CD4-positive, alpha-beta T cell (primary cell): Measurements from ENCODE around the gene MBTPS1. TPM values are rescaled to one million over a fixed set of nuclear protein-coding genes. Genes with fewer than 3 reads are reported as not detected.

Source experiments
- ATAC-seq: fragments of 200-7000 bp; cut with Tn5 transposase; one replicate; pipeline ENCODE4 v1.10.0; 2022; ENCODE audit warnings: mild to moderate bottlenecking; ENCODE audit not compliant: poor library complexity
- CTCF ChIA-PET: fragments of 350-600 bp; sonication (Branson Sonifier 250); formaldehyde crosslinking; loops from one replicate; lab custom pipeline; 2021; ENCODE audit warnings: antibody characterized with exemption, inconsistent platforms; lab: Charles Lee
- POLR2A ChIA-PET: fragments of 350-600 bp; sonication (Branson Sonifier 250); formaldehyde crosslinking; loops from one replicate; lab custom pipeline; 2021; ENCODE audit warnings: antibody characterized with exemption, inconsistent platforms; lab: Charles Lee
- DNase-seq, 14 experiments: peaks; one replicate each; pipeline ENCODE4 v3.0.0-alpha.2; 2013 to 2020; ENCODE audit warnings: mixed read lengths in 2 of 14
- H3K27ac ChIP-seq, 2 donors: one replicate each; pipeline versions ENCODE4 v1.5.1 to v1.7.0; 2013; ENCODE audit warnings: low read length in 2 of 2, low read depth in 1 of 2, mild to moderate bottlenecking in 1 of 2
- H3K27me3 ChIP-seq, 2 experiments: 1 replicate in 1 of 2; 2 replicates in 1 of 2; pipeline versions ENCODE4 v1.6.1 to v1.7.0; 2013; ENCODE audit warnings: low read length in 2 of 2, control low read depth in 1 of 2, mild to moderate bottlenecking in 1 of 2, moderate library complexity in 1 of 2; ENCODE audit not compliant: insufficient read depth in 2 of 2, control insufficient read depth in 1 of 2
- H3K36me3 ChIP-seq: one replicate; pipeline ENCODE4 v1.6.1; 2013; ENCODE audit warnings: low read length, control low read depth; ENCODE audit not compliant: insufficient read depth
- H3K4me1 ChIP-seq: one replicate; pipeline ENCODE4 v1.6.1; 2013; ENCODE audit warnings: low read length, control low read depth; ENCODE audit not compliant: insufficient read depth
- H3K4me3 ChIP-seq: one replicate; pipeline ENCODE4 v1.5.1; 2013; ENCODE audit warnings: mild to moderate bottlenecking, low read length, moderate library complexity
- H3K9me3 ChIP-seq, 2 experiments: 1 replicate in 1 of 2; 2 replicates in 1 of 2; pipeline versions ENCODE4 v1.6.1 to v1.7.0; 2013; ENCODE audit warnings: low read length in 2 of 2, mild to moderate bottlenecking in 2 of 2, control low read depth in 1 of 2, moderate library complexity in 1 of 2; ENCODE audit not compliant: control insufficient read depth in 1 of 2, insufficient read depth in 1 of 2
- H3K27ac Mint-ChIP-seq: one replicate; pipeline ENCODE4 v1.8.0; 2020; ENCODE audit warnings: mixed read lengths
- H3K27me3 Mint-ChIP-seq: one replicate; pipeline ENCODE4 v1.8.0; 2021; ENCODE audit warnings: mixed read lengths
- H3K36me3 Mint-ChIP-seq: one replicate; pipeline ENCODE4 v1.8.0; 2021; ENCODE audit warnings: low read depth, mixed read lengths
- H3K4me1 Mint-ChIP-seq: one replicate; pipeline ENCODE4 v1.8.0; 2021; ENCODE audit warnings: low read depth, mixed read lengths
- H3K4me3 Mint-ChIP-seq: one replicate; pipeline ENCODE4 v1.8.0; 2020; ENCODE audit warnings: mild to moderate bottlenecking, mixed read lengths
- H3K9me3 Mint-ChIP-seq: one replicate; pipeline ENCODE4 v1.8.0; 2020; ENCODE audit warnings: mixed read lengths
- intact Hi-C, 2 experiments: fragments of 100-400 bp; cut with DNase I in 1 of 2; cut with micrococcal nuclease in 1 of 2; formaldehyde crosslinking; loops; one replicate each; pipeline versions ENCODE4 v1.15.1 to v1.9.0; 2023 to 2025; cut with DNase I, micrococcal nuclease
- total RNA-seq, 174 experiments: library from RNA in 2 of 174; stranded (reverse) in 2 of 174; gene quantifications; one replicate each; pipeline ENCODE4 v1.2.3 and lab custom pipeline; 2021 to 2026
- TF ChIP-seq, protein P1 (sequence below): fragments of 200-600 bp; IDR thresholded peaks from one replicate; pipeline ENCODE4 v1.8.0; 2022; ENCODE audit warnings: antibody characterized with exemption, mild to moderate bottlenecking

Gene MBTPS1
- total RNA-seq, 2 experiments from 2014 or later: 121 to 122 TPM

DNA sequence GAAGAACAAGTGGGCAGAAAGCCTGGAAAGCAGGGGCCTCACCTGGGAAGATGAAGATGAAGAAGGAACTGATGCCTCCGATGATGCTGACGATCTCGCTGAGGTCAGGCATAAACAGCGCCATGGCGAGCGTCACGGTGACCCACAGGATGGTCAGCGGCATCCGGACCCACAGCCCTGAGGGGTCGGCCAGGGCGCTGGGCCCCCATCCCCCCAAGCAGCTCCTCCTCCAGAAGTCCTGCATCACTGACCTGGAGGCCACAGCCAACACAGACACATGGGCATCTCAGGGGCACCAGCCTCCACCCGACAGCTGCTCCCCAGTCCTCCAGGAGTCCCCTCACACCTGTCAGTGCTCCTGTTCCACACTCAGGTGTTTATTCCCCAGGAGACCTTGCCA, 100.3 kb downstream of the MBTPS1 start:
- ATAC-seq: no peak
- DNase-seq: no peak
- Histone ChIP-seq H3K4me1 (peaks cover 8% of the 10 kb centered on the region), H3K27ac (no peak overlapping the region), H3K27me3 (no peaks in the 10 kb centered on the region), H3K4me3 (no peak overlapping the region), H3K36me3 (no peaks in the 10 kb centered on the region), H3K9me3 (peaks cover 6 to 35% of the 10 kb centered on the region in 2 experiments)
- H3K36me3 Mint-ChIP-seq: no peaks in the 10 kb centered on the region
- CTCF ChIA-PET: no interaction called here
- peaks cover 8% of the 10 kb centered on the region for H3K9me3 Mint-ChIP-seq
- H3K27me3 Mint-ChIP-seq: peaks cover 3% of the 10 kb centered on the region
- POLR2A ChIA-PET: no interaction called here
- intact Hi-C loops: no loop called here
- no peak overlapping the region for H3K27ac Mint-ChIP-seq
- H3K4me3 Mint-ChIP-seq: no peak overlapping the region
- H3K4me1 Mint-ChIP-seq: peaks cover 13% of the 10 kb centered on the region
- TF ChIP-seq, protein P1, sequence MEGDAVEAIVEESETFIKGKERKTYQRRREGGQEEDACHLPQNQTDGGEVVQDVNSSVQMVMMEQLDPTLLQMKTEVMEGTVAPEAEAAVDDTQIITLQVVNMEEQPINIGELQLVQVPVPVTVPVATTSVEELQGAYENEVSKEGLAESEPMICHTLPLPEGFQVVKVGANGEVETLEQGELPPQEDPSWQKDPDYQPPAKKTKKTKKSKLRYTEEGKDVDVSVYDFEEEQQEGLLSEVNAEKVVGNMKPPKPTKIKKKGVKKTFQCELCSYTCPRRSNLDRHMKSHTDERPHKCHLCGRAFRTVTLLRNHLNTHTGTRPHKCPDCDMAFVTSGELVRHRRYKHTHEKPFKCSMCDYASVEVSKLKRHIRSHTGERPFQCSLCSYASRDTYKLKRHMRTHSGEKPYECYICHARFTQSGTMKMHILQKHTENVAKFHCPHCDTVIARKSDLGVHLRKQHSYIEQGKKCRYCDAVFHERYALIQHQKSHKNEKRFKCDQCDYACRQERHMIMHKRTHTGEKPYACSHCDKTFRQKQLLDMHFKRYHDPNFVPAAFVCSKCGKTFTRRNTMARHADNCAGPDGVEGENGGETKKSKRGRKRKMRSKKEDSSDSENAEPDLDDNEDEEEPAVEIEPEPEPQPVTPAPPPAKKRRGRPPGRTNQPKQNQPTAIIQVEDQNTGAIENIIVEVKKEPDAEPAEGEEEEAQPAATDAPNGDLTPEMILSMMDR: no peak

DNA sequence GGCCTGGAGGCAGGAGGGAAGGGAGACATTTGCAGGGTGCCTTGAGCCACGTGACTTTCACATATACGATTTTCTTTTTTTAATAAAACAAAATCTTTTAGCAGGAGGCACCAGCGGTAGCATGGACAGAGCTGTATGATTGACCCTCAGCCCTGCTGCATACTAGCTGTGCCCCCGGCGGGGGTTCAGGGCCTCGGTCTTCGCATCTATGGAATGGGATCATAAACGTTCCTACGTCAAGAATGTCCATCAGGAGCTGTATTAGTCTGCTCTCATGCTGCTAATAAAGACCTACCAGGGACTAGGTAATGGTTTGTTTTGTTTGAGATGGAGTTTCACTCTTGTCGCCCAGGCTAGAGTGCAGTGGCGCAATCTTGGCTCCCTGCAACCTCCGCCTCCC, 101.3 kb downstream of the MBTPS1 start:
- POLR2A ChIA-PET: no interaction called here

DNA sequence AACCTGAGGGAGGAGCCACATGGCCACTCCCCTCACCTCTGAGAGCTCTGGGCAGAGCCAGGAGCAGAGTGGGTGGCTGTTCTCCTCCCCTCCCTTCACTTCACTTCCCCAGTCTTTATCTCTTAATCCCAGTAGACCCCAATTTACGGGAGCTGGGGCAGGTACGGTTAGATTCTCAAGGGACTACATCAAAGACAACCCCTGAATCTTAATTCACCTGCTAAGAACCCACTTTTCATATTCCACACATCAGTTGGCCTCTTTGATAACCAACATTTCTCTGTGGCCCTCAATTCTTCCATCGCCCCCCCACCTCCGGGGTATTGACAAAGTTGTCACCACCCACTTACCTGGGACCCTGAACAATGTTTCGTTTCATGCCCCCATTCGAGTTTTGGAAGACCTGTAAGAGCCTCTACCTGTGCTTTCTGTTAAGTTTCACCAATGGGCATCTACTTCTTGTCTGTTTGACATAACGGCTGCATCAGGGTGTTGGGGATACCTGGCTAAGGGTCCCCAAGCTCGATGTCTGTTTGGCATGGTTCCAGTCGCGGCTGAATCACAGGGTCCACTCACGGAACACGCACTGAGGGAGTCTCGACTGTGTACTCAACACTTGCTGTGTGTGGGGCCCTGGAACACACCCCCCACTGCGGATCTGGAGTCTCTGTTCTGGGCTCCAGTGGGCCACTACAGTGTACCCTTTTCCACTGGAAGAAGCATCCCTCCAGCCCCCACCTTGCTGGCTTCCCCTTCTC, 102.0 kb downstream of the MBTPS1 start:
- TF ChIP-seq, protein P1: no peak
- ChIA-PET POLR2A (no interaction called here), CTCF (no interaction called here)
- Mint-ChIP-seq H3K9me3 (peaks cover 3% of the 10 kb centered on the region), H3K4me1 (peaks cover 13% of the 10 kb centered on the region), H3K36me3 (no peaks in the 10 kb centered on the region), H3K27ac (no peak overlapping the region), H3K4me3 (no peak overlapping the region), H3K27me3 (no peaks in the 10 kb centered on the region)
- intact Hi-C loops: no loop called here
- Histone ChIP-seq H3K9me3 (peaks cover 0 to 17% of the 10 kb centered on the region in 2 experiments), H3K4me3 (no peak overlapping the region), H3K36me3 (no peaks in the 10 kb centered on the region), H3K27me3 (no peaks in the 10 kb centered on the region), H3K4me1 (peaks cover 8% of the 10 kb centered on the region), H3K27ac (no peak overlapping the region)
- no peak for ATAC-seq
- no peak for DNase-seq

More for the DNA sequence above, 101.3 kb downstream of the MBTPS1 start:
- Mint-ChIP-seq H3K4me1 (peaks cover 13% of the 10 kb centered on the region), H3K4me3 (no peak overlapping the region), H3K27me3 (no peaks in the 10 kb centered on the region), H3K9me3 (peaks cover 3% of the 10 kb centered on the region), H3K36me3 (no peaks in the 10 kb centered on the region), H3K27ac (no peak overlapping the region)
- Histone ChIP-seq H3K27me3 (no peaks in the 10 kb centered on the region), H3K36me3 (no peaks in the 10 kb centered on the region), H3K4me3 (no peak overlapping the region), H3K27ac (no peak overlapping the region), H3K9me3 (peaks cover 0 to 24% of the 10 kb centered on the region in 2 experiments), H3K4me1 (peaks cover 8% of the 10 kb centered on the region)
- CTCF ChIA-PET: no interaction called here
- TF ChIP-seq, protein P1: no peak
- no peak for ATAC-seq
- intact Hi-C loops: no loop called here
- no peak for DNase-seq
